Head of caudate nucleus (tissue), 42 donors: ENCODE data around the gene KIAA1586.
"Not testable (repeated sequence)": the region's sequence is repeated elsewhere in the genome, so short reads cannot be mapped to it uniquely, and the experiment has no call there.

ENCODE experiments used
- DNase-seq, 42 donors: peaks; one replicate each; pipeline versions ENCODE4 v3.0.0 to v3.0.0-alpha.2; 2020 to 2021; ENCODE audit warnings: mixed read lengths in 7 of 42
- intact Hi-C: fragments of 100-400 bp; cut with DNase I; formaldehyde crosslinking; loops from one replicate; pipeline ENCODE4 v1.15.0; 2022

Gene KIAA1586, protein sequence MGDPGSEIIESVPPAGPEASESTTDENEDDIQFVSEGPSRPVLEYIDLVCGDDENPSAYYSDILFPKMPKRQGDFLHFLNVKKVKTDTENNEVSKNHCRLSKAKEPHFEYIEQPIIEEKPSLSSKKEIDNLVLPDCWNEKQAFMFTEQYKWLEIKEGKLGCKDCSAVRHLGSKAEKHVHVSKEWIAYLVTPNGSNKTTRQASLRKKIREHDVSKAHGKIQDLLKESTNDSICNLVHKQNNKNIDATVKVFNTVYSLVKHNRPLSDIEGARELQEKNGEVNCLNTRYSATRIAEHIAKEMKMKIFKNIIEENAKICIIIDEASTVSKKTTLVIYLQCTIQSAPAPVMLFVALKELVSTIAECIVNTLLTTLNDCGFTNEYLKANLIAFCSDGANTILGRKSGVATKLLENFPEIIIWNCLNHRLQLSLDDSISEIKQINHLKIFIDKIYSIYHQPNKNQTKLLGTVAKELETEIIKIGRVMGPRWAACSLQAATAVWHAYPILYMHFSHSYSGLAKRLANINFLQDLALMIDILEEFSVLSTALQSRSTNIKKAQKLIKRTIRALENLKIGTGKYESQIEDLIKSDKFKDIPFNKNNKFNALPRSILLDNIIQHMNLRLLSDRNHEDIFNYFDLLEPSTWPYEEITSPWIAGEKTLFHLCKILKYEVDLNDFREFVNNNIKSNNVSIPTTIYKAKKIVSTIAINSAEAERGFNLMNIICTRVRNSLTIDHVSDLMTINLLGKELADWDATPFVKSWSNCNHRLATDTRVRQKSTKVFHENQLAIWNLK

GRCh38 chr6:57046332-57047256 is at the start of gene KIAA1586:
Gene KIAA1586, plus strand, starts transcription at chr6:57046693. Its CDS starts 63 bp downstream, at chr6:57046756.
- DNase-seq: peak; percentile 89 to 99 (median 95)
- intact Hi-C loops: loop anchor here (5.0 to 10.0 kb wide), 3 partner anchors 41 to 268 kb away; partner anchors contain the start of genes BAG2 and PRIM2

- intact Hi-C loops: no loop called here
- DNase-seq: no peak
Observed at GRCh38 chr6:56999049-56999448, 47.4 kb upstream of the KIAA1586 start.

DNA sequence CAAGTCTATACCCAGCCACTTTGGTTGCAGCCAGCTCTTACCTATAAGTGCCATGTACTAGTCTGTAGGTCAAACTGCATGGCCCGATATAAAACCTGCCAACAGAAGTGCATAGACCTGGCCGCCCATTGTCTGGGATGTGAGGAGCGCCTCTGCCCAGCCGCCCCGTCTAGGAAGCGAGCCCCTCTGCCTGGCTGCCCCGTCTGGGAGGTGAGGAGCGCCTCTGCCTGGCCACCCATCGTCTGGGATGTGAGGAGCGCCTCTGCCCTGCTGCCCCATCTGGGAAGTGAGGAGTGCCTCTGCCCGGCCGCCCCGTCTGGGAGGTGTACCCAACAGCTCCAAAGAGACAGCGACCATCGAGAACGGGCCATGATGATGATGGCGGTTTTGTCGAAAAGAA is 46.7 kb upstream of the KIAA1586 start:
- intact Hi-C loops, DNase-seq: not testable (repeated sequence)

DNA sequence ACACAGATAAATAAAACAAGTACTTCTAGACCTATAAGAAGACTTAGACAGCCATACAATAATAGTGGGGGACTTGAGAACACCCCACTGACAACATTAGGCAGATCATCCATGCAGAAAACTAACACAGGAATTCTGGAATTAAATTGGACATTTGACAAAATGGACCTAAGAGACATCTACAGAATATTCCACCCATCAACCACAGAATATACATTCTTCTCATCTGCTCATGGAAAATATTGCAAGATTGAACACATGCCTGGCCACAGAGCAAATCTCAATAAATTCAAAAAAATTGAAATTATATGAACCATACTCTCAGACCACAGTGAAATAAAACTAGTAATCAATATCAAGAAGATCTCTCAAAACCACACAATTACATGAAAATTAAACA is 44.3 kb upstream of the KIAA1586 start:
- intact Hi-C loops: no loop called here
- DNase-seq: no peak

DNA sequence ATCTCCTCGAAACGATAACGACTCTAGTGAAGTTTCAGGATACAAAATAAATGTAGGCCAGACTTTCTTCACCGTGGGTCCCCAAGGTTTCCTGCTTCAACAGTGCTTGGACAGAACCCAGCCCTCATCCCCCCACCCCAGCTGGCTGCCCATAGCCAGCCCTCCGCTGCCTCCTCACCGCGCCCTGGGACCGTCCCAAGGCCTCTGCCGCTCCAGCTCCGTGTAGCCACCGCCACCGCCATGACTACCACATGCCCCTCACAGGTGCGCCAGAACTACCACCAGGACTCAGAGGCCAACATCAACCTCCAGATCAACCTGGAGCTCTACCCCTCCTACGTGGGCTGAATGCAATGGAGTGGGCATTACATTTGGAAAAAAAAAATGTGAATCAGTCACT is 42.2 kb upstream of the KIAA1586 start:
- no peak for DNase-seq
- intact Hi-C loops: no loop called here

GRCh38 chr6:57006101-57006500 is 40.4 kb upstream of the KIAA1586 start:
- intact Hi-C loops: no loop called here
- no peak for DNase-seq

- intact Hi-C loops, DNase-seq: not testable (repeated sequence)
Observed at GRCh38 chr6:57008069-57008468, 38.4 kb upstream of the KIAA1586 start.

DNA sequence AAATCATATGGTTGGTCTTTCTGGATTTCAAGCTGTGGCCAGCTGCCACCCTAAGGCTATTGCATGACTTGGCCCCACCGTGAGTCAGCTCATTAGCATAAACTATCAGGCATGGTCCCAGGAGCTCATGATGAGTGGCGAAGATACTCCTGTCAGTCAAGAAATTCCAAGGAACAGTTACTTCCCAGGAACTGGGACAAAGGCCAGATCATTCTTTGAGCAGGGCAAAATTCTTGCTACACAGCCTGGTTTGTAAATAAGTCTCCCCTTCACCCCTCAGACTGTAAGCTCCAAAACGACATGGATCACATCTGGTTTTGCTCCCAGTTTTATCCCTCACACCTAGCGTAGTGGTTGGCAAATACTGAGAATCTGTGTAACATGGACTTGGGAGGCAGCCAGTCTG is 33.0 kb upstream of the KIAA1586 start:
- DNase-seq: no peak
- intact Hi-C loops: no loop called here

DNA sequence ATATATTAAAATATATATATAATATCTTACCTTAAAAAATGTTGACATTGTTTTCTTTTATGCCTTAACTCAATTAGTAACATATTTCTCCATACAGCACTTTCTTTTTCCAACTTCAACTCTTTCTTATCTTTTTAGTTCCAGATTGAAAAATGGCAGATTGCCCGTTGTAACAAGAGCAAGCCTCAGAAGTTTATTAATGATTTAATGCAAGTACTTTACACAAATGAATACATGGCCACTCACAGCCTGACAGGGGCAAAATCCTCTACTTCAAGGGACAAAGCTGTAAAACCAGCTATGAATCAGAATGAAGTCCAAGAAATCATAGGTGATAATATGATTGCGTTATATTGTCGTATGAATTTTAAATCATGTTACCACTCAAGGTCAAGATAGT is 29.4 kb upstream of the KIAA1586 start:
- intact Hi-C loops: no loop called here
- no peak for DNase-seq

DNA sequence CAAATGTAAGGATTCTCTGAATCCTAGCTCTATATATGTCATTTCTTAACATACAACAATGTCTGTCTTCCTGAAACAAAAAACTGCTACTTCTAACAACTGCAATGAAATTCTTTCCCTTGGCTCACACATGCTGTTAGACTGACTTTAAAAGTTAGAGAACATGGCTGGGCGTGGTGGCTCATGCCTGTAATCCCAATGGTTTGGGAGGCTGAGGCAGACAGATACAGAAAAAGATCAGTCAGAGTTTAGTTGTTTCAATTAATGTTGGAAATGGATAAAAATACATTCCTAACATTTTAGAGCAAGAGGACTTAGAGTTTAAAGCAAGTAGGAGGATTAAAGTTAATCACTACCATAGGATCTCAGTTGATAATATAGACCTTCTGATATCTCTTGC is 28.7 kb upstream of the KIAA1586 start:
- intact Hi-C loops: no loop called here
- no peak for DNase-seq

- DNase-seq: no peak
- intact Hi-C loops: no loop called here
Observed at GRCh38 chr6:57019434-57019833, 27.1 kb upstream of the KIAA1586 start.

- DNase-seq: no peak
- intact Hi-C loops: loop anchor here (5.0 to 10.0 kb wide), 2 partner anchors 64 to 116 kb away; partner anchors contain the start of gene BEND6
Observed at GRCh38 chr6:57021086-57021720, 25.3 kb upstream of the KIAA1586 start.

GRCh38 chr6:57024321-57024720 is 22.2 kb upstream of the KIAA1586 start:
- intact Hi-C loops: loop anchor here (5.0 to 10.0 kb wide), 2 partner anchors 67 to 120 kb away; partner anchors contain the start of gene BEND6
- no peak for DNase-seq

DNA sequence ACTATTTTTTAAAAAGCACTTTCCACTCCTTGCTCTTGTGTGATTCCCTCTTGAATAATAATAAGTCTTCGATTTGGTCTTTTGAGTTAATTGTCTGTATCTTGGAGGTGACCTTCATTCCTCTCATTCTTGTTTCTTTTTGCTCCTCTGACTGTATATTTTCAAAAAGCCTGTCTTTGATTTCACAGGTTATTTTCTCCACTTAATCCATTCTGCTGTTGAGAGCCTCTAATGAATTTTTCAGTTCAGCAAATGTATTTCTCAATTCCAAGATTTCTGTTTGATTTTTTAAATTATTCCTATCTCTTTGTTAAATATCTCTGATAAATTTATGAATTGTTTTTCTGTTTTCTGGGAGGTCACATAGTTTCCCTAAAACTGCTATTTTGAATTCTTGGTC is 21.7 kb upstream of the KIAA1586 start:
- intact Hi-C loops: loop anchor here (5.0 to 10.0 kb wide), 2 partner anchors 67 to 120 kb away; partner anchors contain the start of gene BEND6

GRCh38 chr6:57026001-57026400 is 20.5 kb upstream of the KIAA1586 start:
- intact Hi-C loops: loop anchor here (10.0 kb wide), 1 partner anchor 121 kb away; no protein-coding TSS in a partner anchor
- DNase-seq: no peak

More for the DNA sequence above, 21.7 kb upstream of the KIAA1586 start:
- no peak for DNase-seq

- DNase-seq: no peak
- intact Hi-C loops: loop anchor here (10.0 kb wide), 1 partner anchor 122 kb away; no protein-coding TSS in a partner anchor
Observed at GRCh38 chr6:57027301-57027700, 19.2 kb upstream of the KIAA1586 start.

DNA sequence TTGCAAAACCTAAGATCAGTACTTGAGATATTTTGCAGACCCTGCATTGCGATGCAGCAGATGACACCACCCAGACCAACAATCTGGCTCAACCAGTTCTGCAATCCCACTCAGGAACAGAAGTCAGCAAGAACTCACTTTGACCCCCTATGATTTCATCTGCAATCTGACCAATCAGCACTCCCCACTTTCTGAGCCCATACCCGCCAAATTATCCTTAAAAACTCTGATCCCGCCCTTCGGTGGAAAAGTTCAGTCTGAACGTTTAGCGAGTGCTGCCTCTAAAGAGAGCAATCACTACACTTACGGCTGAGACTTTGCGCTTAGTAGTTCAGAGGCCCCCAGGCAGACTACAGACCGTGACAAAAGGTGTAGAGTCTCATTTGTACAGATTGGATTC is 17.3 kb upstream of the KIAA1586 start:
- no peak for DNase-seq
- intact Hi-C loops: loop anchor here (10.0 kb wide), 1 partner anchor 124 kb away; no protein-coding TSS in a partner anchor

- intact Hi-C loops: no loop called here
- no peak for DNase-seq
Observed at GRCh38 chr6:57033228-57033627, 13.3 kb upstream of the KIAA1586 start.
